ENCODE results near the gene APOL4.

- TF ChIP-seq YY1 (IDR thresholded peaks at IDR 0.05; ENCODE audit: insufficient read depth, insufficient read length) (no peak), ZNF274 (IDR thresholded peaks at IDR 0.05; ENCODE audit: low read depth, low read length) (no peak)
These were observed 32.2 kb upstream of the APOL4 start for GRCh38 chr22:36233796-36234195.
